B cell (primary cell): ENCODE results near the gene CAMSAP2. TPM values are rescaled to one million over a fixed set of nuclear protein-coding genes. Genes with fewer than 3 reads are reported as not detected.

Experiments used
- ATAC-seq: fragments of 200-7000 bp; cut with Tn5 transposase; one replicate; pipeline ENCODE4 v1.10.0; 2021; ENCODE audit warnings: low read depth, mild to moderate bottlenecking, moderate number of reproducible peaks, moderate library complexity
- CTCF ChIA-PET: fragments of 350-600 bp; sonication (Branson Sonifier 250); formaldehyde crosslinking; loops from one replicate; lab custom pipeline; 2021; ENCODE audit warnings: antibody characterized with exemption, inconsistent platforms; lab: Charles Lee
- POLR2A ChIA-PET: fragments of 350-600 bp; sonication (Branson Sonifier 250); formaldehyde crosslinking; loops from one replicate; lab custom pipeline; 2021; ENCODE audit warnings: antibody characterized with exemption; lab: Charles Lee
- DNase-seq: peaks from one replicate; pipeline ENCODE4 v3.0.0; 2013
- H2AFZ ChIP-seq: 2 replicates; pipeline ENCODE4 v1.6.1; 2012; ENCODE audit warnings: mild to moderate bottlenecking, low read depth, low read length; ENCODE audit not compliant: insufficient read depth, poor library complexity, severe bottlenecking
- H3K27ac ChIP-seq, 2 donors: 1 replicate in 1 of 2; 2 replicates in 1 of 2; pipeline ENCODE4 v1.5.1; 2012 to 2013; ENCODE audit warnings: low read length in 2 of 2, mild to moderate bottlenecking in 2 of 2, moderate library complexity in 1 of 2
- H3K27me3 ChIP-seq, 4 experiments: fragments of 200-600 bp in 1 of 4; sonication (generic) in 1 of 4; replicated peaks in 1 of 4; 1 replicate in 2 of 4; 2 replicates in 2 of 4; pipeline versions ENCODE4 v1.6.1 to v1.7.0; 2013 to 2016; ENCODE audit warnings: low read length in 3 of 4, mild to moderate bottlenecking in 2 of 4, mixed read lengths in 1 of 4, moderate library complexity in 1 of 4; ENCODE audit not compliant: insufficient read depth in 4 of 4, control insufficient read depth in 3 of 4; ENCODE audit errors: control extremely low read depth in 1 of 4
- H3K36me3 ChIP-seq, 2 experiments: replicated peaks in 1 of 2; 1 replicate in 1 of 2; 2 replicates in 1 of 2; pipeline versions ENCODE4 v1.6.1 to v1.7.1; 2013; ENCODE audit warnings: low read length in 1 of 2; ENCODE audit not compliant: insufficient read depth in 2 of 2, control insufficient read depth in 1 of 2; ENCODE audit errors: control extremely low read depth in 1 of 2, extremely low read depth in 1 of 2
- H3K4me1 ChIP-seq, 2 donors: fragments of 200-600 bp in 1 of 2; sonication (generic) in 1 of 2; 1 replicate in 1 of 2; 2 replicates in 1 of 2; pipeline versions ENCODE4 v1.5.1 to v1.6.1; 2013 to 2017; ENCODE audit warnings: low read length in 2 of 2; ENCODE audit not compliant: control insufficient read depth in 2 of 2, insufficient read depth in 2 of 2
- H3K4me2 ChIP-seq: replicated peaks from 2 replicates; pipeline ENCODE3; 2012; ENCODE audit warnings: mild to moderate bottlenecking, low read depth, low read length; ENCODE audit not compliant: poor library complexity, severe bottlenecking
- H3K4me3 ChIP-seq, 5 experiments: fragments of 200-600 bp in 1 of 5; sonication (generic) in 1 of 5; 1 replicate in 3 of 5; 2 replicates in 2 of 5; pipeline versions ENCODE4 v1.5.1 to v1.7.0; 2011 to 2016; ENCODE audit warnings: low read length in 4 of 5, mild to moderate bottlenecking in 4 of 5, low read depth in 2 of 5, control low read depth in 1 of 5, moderate library complexity in 1 of 5; ENCODE audit not compliant: insufficient read depth in 1 of 5; ENCODE audit errors: control extremely low read depth in 1 of 5, extremely low read depth in 1 of 5
- H3K79me2 ChIP-seq: fragments of 200-600 bp; sonication (generic); one replicate; pipeline ENCODE4 v1.6.0; 2016; ENCODE audit warnings: low read length; ENCODE audit not compliant: control insufficient read depth, insufficient read depth
- H3K9ac ChIP-seq: fragments of 200-600 bp; sonication (generic); 2 replicates; pipeline ENCODE4 v1.6.1; 2017; ENCODE audit warnings: mild to moderate bottlenecking, low read length, moderate library complexity
- H3K9me3 ChIP-seq, 3 donors: one replicate each; pipeline versions ENCODE4 v1.6.1 to v1.7.1; 2013; ENCODE audit warnings: low read length in 2 of 3; ENCODE audit not compliant: control insufficient read depth in 2 of 3, insufficient read depth in 1 of 3; ENCODE audit errors: control extremely low read depth in 1 of 3
- H4K20me1 ChIP-seq: 2 replicates; pipeline ENCODE4 v1.6.0; 2012; ENCODE audit warnings: mild to moderate bottlenecking, low read length; ENCODE audit not compliant: insufficient read depth, control insufficient read depth, poor library complexity, severe bottlenecking
- H3K27ac Mint-ChIP-seq: one replicate; pipeline ENCODE4 v1.8.0; 2021; ENCODE audit warnings: mixed read lengths
- H3K27me3 Mint-ChIP-seq: one replicate; pipeline ENCODE4 v1.8.0; 2021; ENCODE audit warnings: mixed read lengths
- H3K4me1 Mint-ChIP-seq: one replicate; pipeline ENCODE4 v1.8.0; 2021; ENCODE audit warnings: mixed read lengths
- H3K4me3 Mint-ChIP-seq: one replicate; pipeline ENCODE4 v1.8.0; 2021; ENCODE audit warnings: mixed read lengths
- H3K9me3 Mint-ChIP-seq: one replicate; pipeline ENCODE4 v1.8.0; 2022; ENCODE audit warnings: mixed read lengths; ENCODE audit not compliant: insufficient read depth
- CTCF ChIP-seq: fragments of 200-600 bp; IDR thresholded peaks from one replicate; pipeline ENCODE4 v1.8.0; 2022; ENCODE audit warnings: antibody characterized with exemption, mild to moderate bottlenecking
- EZH2 ChIP-seq: IDR thresholded peaks from 2 replicates; pipeline ENCODE4 v1.6.1; 2012; ENCODE audit warnings: borderline replicate concordance, low read depth, mild to moderate bottlenecking, moderate library complexity, low read length; ENCODE audit not compliant: insufficient read depth, poor library complexity, severe bottlenecking
- WGBS: methylation state at CpG from one replicate; pipeline ENCODE4 v1.1.5; 2013; ENCODE audit warnings: missing lambda C conversion rate; ENCODE audit not compliant: insufficient coverage; 5-methylcytosine and 5-hydroxymethylcytosine counted together
- intact Hi-C: fragments of 100-400 bp; cut with micrococcal nuclease; formaldehyde crosslinking; loops from one replicate; pipeline ENCODE4 v1.10.0; 2022
- polyA plus RNA-seq: library from polyadenylated mRNA; depleted of rRNA; stranded (reverse); fragments of >200 nt; gene quantifications from 2 replicates; pipeline ENCODE4 v1.2.3, GENCODE V29; 2012
- total RNA-seq, 2 donors: library from RNA; stranded (reverse); fragments of 120-200 nt in 1 of 2; gene quantifications; 1 replicate in 1 of 2; 2 replicates in 1 of 2; pipeline versions ENCODE4 v1.2.3 to v1.2.4, GENCODE V29; 2013 to 2022

CAMSAP2 gene
- total and polyA plus RNA-seq, 2 donors (not counting 1 experiment from before 2014, with no cell fraction given), result 0.10 to 2.1 TPM

GRCh38 chr1:200831091-200831490 lies 92.4 kb downstream of the CAMSAP2 start:
- no CpG with 5 or more reads among the region's 2 CpGs for WGBS

DNA sequence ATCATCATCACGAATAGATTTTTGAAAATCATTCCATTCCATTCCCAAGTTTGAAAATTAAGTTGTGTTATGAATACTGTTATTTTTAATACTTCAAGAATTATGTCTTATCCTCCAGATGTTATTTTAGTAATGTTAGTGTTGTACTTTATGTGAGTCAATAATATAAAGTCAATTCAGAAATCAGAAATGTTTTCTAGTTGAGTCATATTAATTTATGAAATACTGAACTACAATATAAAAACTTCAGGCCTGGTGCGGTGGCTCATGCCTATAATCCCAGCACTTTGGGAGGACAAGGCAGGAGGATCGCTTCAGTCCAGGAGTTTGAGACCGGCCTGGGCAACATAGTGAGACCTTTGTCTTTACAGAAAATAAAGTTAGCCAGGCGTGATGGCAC lies 95.7 kb downstream of the CAMSAP2 start:
- no peak overlapping the region for H3K27ac ChIP-seq
- H3K4me1 ChIP-seq, result no peaks in the 10 kb centered on the region
- TF ChIP-seq EZH2 (no peak), CTCF (no peak)
- Mint-ChIP-seq H3K27ac (no peak overlapping the region), H3K4me1 (no peaks in the 10 kb centered on the region), H3K27me3 (peaks cover 3% of the 10 kb centered on the region), H3K4me3 (no peak overlapping the region), H3K9me3 (no peaks in the 10 kb centered on the region)
- no peaks in the 10 kb centered on the region for H3K9me3 ChIP-seq
- H3K9ac ChIP-seq, result no peak overlapping the region
- intact Hi-C loops, result loop anchor here (10.0 kb wide), 1 partner anchor 280 kb away; no protein-coding TSS in a partner anchor
- CTCF ChIA-PET, result interaction anchor here (0.9 kb wide), 1 partner anchor 53 kb away, joined by 3 read pairs; no protein-coding TSS in a partner anchor
- no peak overlapping the region for H2AFZ ChIP-seq
- no peaks in the 10 kb centered on the region for H3K79me2 ChIP-seq
- ATAC-seq, result no peak
- H3K27me3 ChIP-seq, result no peaks in the 10 kb centered on the region
- H3K36me3 ChIP-seq, result no peaks in the 10 kb centered on the region
- 100% methylated on average over 2 of the region's 5 CpGs for WGBS
- POLR2A ChIA-PET, result no interaction called here
- H3K4me2 ChIP-seq, result no peak overlapping the region
- H3K4me3 ChIP-seq, result no peak overlapping the region
- no peaks in the 10 kb centered on the region for H4K20me1 ChIP-seq
- no peak for DNase-seq

More at GRCh38 chr1:200831091-200831490, 92.4 kb downstream of the CAMSAP2 start:
- Mint-ChIP-seq H3K27ac (no peak overlapping the region), H3K4me3 (no peak overlapping the region), H3K9me3 (no peaks in the 10 kb centered on the region), H3K27me3 (peaks cover 6% of the 10 kb centered on the region), H3K4me1 (peaks cover 2% of the 10 kb centered on the region)
- no peaks in the 10 kb centered on the region for H4K20me1 ChIP-seq
- no peaks in the 10 kb centered on the region for H3K79me2 ChIP-seq
- ChIA-PET POLR2A (no interaction called here), CTCF (interaction anchor here (1.2 kb wide), 1 partner anchor 271 kb away, joined by 3 read pairs; no protein-coding TSS in a partner anchor)
- no peaks in the 10 kb centered on the region for H3K9me3 ChIP-seq
- H2AFZ ChIP-seq, result no peak overlapping the region
- H3K4me2 ChIP-seq, result no peak overlapping the region
- no peaks in the 10 kb centered on the region for H3K4me1 ChIP-seq
- H3K9ac ChIP-seq, result no peak overlapping the region
- TF ChIP-seq EZH2 (no peak), CTCF (no peak)
- no peaks in the 10 kb centered on the region for H3K27me3 ChIP-seq
- H3K4me3 ChIP-seq, result no peak overlapping the region
- intact Hi-C loops, result loop anchor here (10.0 kb wide), 1 partner anchor 276 kb away; no protein-coding TSS in a partner anchor
- DNase-seq (no peak), ATAC-seq (no peak)
- H3K27ac ChIP-seq, result no peak overlapping the region
- no peaks in the 10 kb centered on the region for H3K36me3 ChIP-seq
